Adrenal gland (tissue), 5 donors: ENCODE data around the gene ARHGEF3.

Source experiments
- CTCF ChIP-seq, 6 experiments: fragments of 450-650 bp in 4 of 6; fragments of 200-600 bp in 2 of 6; sonication (generic) in 1 of 6; IDR thresholded peaks; 1 replicate in 5 of 6; 2 replicates in 1 of 6; pipeline versions ENCODE4 v1.5.1 to v1.8.0; 2016 to 2021; ENCODE audit warnings: antibody characterized with exemption in 6 of 6, mild to moderate bottlenecking in 2 of 6, moderate library complexity in 1 of 6
- POLR2A ChIP-seq, 2 donors: fragments of 450-650 bp; IDR thresholded peaks; one replicate each; pipeline ENCODE4 v1.6.1; 2017; ENCODE audit warnings: antibody characterized with exemption in 2 of 2, mild to moderate bottlenecking in 2 of 2, moderate library complexity in 1 of 2
- donor health status: DM: no; HTN: no; CAD: no.

- no peak for TF ChIP-seq CTCF (IDR thresholded peaks at IDR 0.05)
- TF ChIP-seq POLR2A (IDR thresholded peaks at IDR 0.05) = no peak
Observed at GRCh38 chr3:56762718-56763117, 39.0 kb downstream of the ARHGEF3 start.
